ENCODE measurements around the gene GALNT7. TPM values are rescaled to one million over a fixed set of nuclear protein-coding genes. Genes with fewer than 3 reads are reported as not detected.
A peak's percentile ranks its signal among the peaks of the same experiment; 100 is the strongest.

GALNT7 gene
- total RNA-seq, 1 experiment from 2014 or later, result 16.8 TPM

GRCh38 chr4:173287486-173287885, 118.9 kb downstream of the GALNT7 start:
- DNase-seq, result no peak
- Histone ChIP-seq H3K36me3 (ENCODE audit: control insufficient read depth, insufficient read depth, low read length) (no peaks in the 10 kb centered on the region), H3K27me3 (replicated peaks; ENCODE audit: control insufficient read depth, insufficient read depth, low read length) (no peaks in the 10 kb centered on the region), H3K4me1 (peaks cover 17% of the 10 kb centered on the region), H3K9me3 (peaks cover 14% of the 10 kb centered on the region), H3K4me3 (ENCODE audit: low read depth, low read length) (no peak overlapping the region)
- ChIA-PET POLR2A (interaction anchor here (0.8 kb wide), 1 partner anchor 47 kb away, joined by 11 read pairs; the partner anchor contains the start of gene HMGB2), CTCF (no interaction called here)
- no peak for TF ChIP-seq CTCF (IDR thresholded peaks at IDR 0.05; ENCODE audit: insufficient read depth in 1 of 2, low read depth in 1 of 2, low read length in 1 of 2, severe bottlenecking in 1 of 2, unreplicated experiment in 1 of 2)
- Mint-ChIP-seq H3K27ac (ENCODE audit: unreplicated experiment) (no peak overlapping the region), H3K27me3 (ENCODE audit: insufficient read depth, unreplicated experiment) (no peaks in the 10 kb centered on the region), H3K36me3 (ENCODE audit: insufficient read depth, unreplicated experiment) (no peaks in the 10 kb centered on the region), H3K4me1 (ENCODE audit: low read depth, unreplicated experiment) (peaks cover 20% of the 10 kb centered on the region), H3K9me3 (ENCODE audit: unreplicated experiment) (no peaks in the 10 kb centered on the region), H3K4me3 (ENCODE audit: unreplicated experiment) (no peak overlapping the region)
- no TSS peak for BruUV-seq (replicated peaks)
- intact Hi-C loops (cut with micrococcal nuclease; ENCODE audit: unreplicated experiment), result no loop called here

- peaks cover 14% of the 10 kb centered on the region for H3K9me3 ChIP-seq
- no peaks in the 10 kb centered on the region for H3K27me3 ChIP-seq (replicated peaks; ENCODE audit: control insufficient read depth, insufficient read depth, low read length)
- H3K36me3 ChIP-seq (ENCODE audit: control insufficient read depth, insufficient read depth, low read length), result no peaks in the 10 kb centered on the region
- ChIA-PET CTCF (no interaction called here), POLR2A (interaction anchor here (0.8 kb wide), 1 partner anchor 46 kb away, joined by 11 read pairs; the partner anchor contains the start of gene HMGB2)
- BruUV-seq (replicated peaks), result no TSS peak
- peaks cover 17% of the 10 kb centered on the region for H3K4me1 ChIP-seq
- Mint-ChIP-seq H3K4me3 (ENCODE audit: unreplicated experiment) (peak overlapping the region; percentile 62), H3K27ac (ENCODE audit: unreplicated experiment) (no peak overlapping the region), H3K36me3 (ENCODE audit: insufficient read depth, unreplicated experiment) (no peaks in the 10 kb centered on the region), H3K4me1 (ENCODE audit: low read depth, unreplicated experiment) (peaks cover 20% of the 10 kb centered on the region), H3K27me3 (ENCODE audit: insufficient read depth, unreplicated experiment) (no peaks in the 10 kb centered on the region), H3K9me3 (ENCODE audit: unreplicated experiment) (no peaks in the 10 kb centered on the region)
- intact Hi-C loops (cut with micrococcal nuclease; ENCODE audit: unreplicated experiment), result loop anchor here (1.0 to 2.0 kb wide), 3 partner anchors 73 to 206 kb away; no protein-coding TSS in a partner anchor
- H3K4me3 ChIP-seq (ENCODE audit: low read depth, low read length), result no peak overlapping the region
- TF ChIP-seq CTCF (IDR thresholded peaks at IDR 0.05; ENCODE audit: insufficient read depth in 1 of 2, low read depth in 1 of 2, low read length in 1 of 2, severe bottlenecking in 1 of 2, unreplicated experiment in 1 of 2), result peak; percentile 57 to 60
- DNase-seq, result peak; percentile 68 to 74
Measured at GRCh38 chr4:173288296-173288695, 119.7 kb downstream of the GALNT7 start.

GRCh38 chr4:173288698-173289352, 120.2 kb downstream of the GALNT7 start:
- Mint-ChIP-seq H3K36me3 (ENCODE audit: insufficient read depth, unreplicated experiment) (no peaks in the 10 kb centered on the region), H3K4me1 (ENCODE audit: low read depth, unreplicated experiment) (peaks cover 20% of the 10 kb centered on the region), H3K9me3 (ENCODE audit: unreplicated experiment) (no peaks in the 10 kb centered on the region), H3K27ac (ENCODE audit: unreplicated experiment) (peak overlapping the region; percentile 42), H3K27me3 (ENCODE audit: insufficient read depth, unreplicated experiment) (no peaks in the 10 kb centered on the region), H3K4me3 (ENCODE audit: unreplicated experiment) (peak overlapping the region; percentile 62)
- peak overlapping the region; percentile 18; the same call in 1 of the 2 replicates for H3K4me3 ChIP-seq (ENCODE audit: low read depth, low read length)
- H3K4me1 ChIP-seq, result peaks cover 17% of the 10 kb centered on the region
- ChIA-PET POLR2A (no interaction called here), CTCF (interaction anchor here (1.1 to 1.2 kb wide), 2 partner anchors 13 to 132 kb away, joined by 7 to 8 read pairs; no protein-coding TSS in a partner anchor)
- no peak for DNase-seq
- intact Hi-C loops (cut with micrococcal nuclease; ENCODE audit: unreplicated experiment), result loop anchor here (1.0 to 2.0 kb wide), 4 partner anchors 28 to 205 kb away; no protein-coding TSS in a partner anchor
- no peaks in the 10 kb centered on the region for H3K27me3 ChIP-seq (replicated peaks; ENCODE audit: control insufficient read depth, insufficient read depth, low read length)
- peaks cover 14% of the 10 kb centered on the region for H3K9me3 ChIP-seq
- no peaks in the 10 kb centered on the region for H3K36me3 ChIP-seq (ENCODE audit: control insufficient read depth, insufficient read depth, low read length)
- BruUV-seq (replicated peaks), result no TSS peak
- TF ChIP-seq CTCF (IDR thresholded peaks at IDR 0.05; ENCODE audit: insufficient read depth in 1 of 2, low read depth in 1 of 2, low read length in 1 of 2, severe bottlenecking in 1 of 2, unreplicated experiment in 1 of 2), result no peak

Data from Caco-2 (cell line).